RWPE2 (cell line): Measurements from ENCODE around the gene LEMD3.
"Not testable (repeated sequence)": the region's sequence is repeated elsewhere in the genome, so short reads cannot be mapped to it uniquely, and the experiment has no call there.

ENCODE experiments used
- ATAC-seq: fragments of 200-7000 bp; cut with Tn5 transposase; 3 replicates; pipeline ENCODE4 v1.9.1; 2021; ENCODE audit warnings: low read depth
- DNase-seq: peaks from one replicate; pipeline ENCODE4 v3.0.0-alpha.2; 2020; ENCODE audit warnings: low spot score
- H3K27ac ChIP-seq: fragments of 450-650 bp; 2 replicates; pipeline ENCODE4 v1.5.1; 2017; ENCODE audit warnings: mild to moderate bottlenecking; ENCODE audit not compliant: poor library complexity, severe bottlenecking
- H3K27me3 ChIP-seq: fragments of 250-450 bp; sonication (Bioruptor Pico); 2 replicates; pipeline ENCODE4 v1.5.1; 2021; ENCODE audit warnings: mild to moderate bottlenecking, moderate library complexity; ENCODE audit not compliant: insufficient read depth, poor library complexity, severe bottlenecking
- H3K36me3 ChIP-seq: fragments of 250-450 bp; sonication (Bioruptor Pico); 2 replicates; pipeline ENCODE4 v1.5.1; 2020; ENCODE audit warnings: low read depth, mild to moderate bottlenecking, moderate library complexity
- H3K4me1 ChIP-seq: fragments of 250-450 bp; sonication (Bioruptor Pico); 2 replicates; pipeline ENCODE4 v1.5.1; 2021; ENCODE audit warnings: mild to moderate bottlenecking, moderate library complexity; ENCODE audit not compliant: insufficient read depth, poor library complexity, severe bottlenecking
- H3K4me3 ChIP-seq: fragments of 250-450 bp; sonication (Bioruptor Pico); 2 replicates; pipeline ENCODE4 v1.5.1; 2021; ENCODE audit warnings: mild to moderate bottlenecking, moderate library complexity; ENCODE audit not compliant: severe bottlenecking
- H3K9me3 ChIP-seq: fragments of 250-450 bp; sonication (Bioruptor Pico); 2 replicates; pipeline ENCODE4 v1.5.1; 2021; ENCODE audit warnings: mild to moderate bottlenecking, moderate library complexity; ENCODE audit not compliant: severe bottlenecking
- CTCF ChIP-seq: fragments of 450-650 bp; IDR thresholded peaks from one replicate; pipeline ENCODE4 v1.5.1; 2017; ENCODE audit warnings: mild to moderate bottlenecking, moderate library complexity; ENCODE audit not compliant: poor library complexity, severe bottlenecking

Gene LEMD3

GRCh38 chr12:65282840-65283239, 113.5 kb downstream of the LEMD3 start:
- no peak overlapping the region for H3K4me3 ChIP-seq
- ATAC-seq (no peak), DNase-seq (no peak)
- no peaks in the 10 kb centered on the region for H3K27me3 ChIP-seq
- no peaks in the 10 kb centered on the region for H3K9me3 ChIP-seq
- peaks cover 8% of the 10 kb centered on the region for H3K4me1 ChIP-seq
- no peak overlapping the region for H3K27ac ChIP-seq
- peak; percentile 50 for TF ChIP-seq CTCF
- no peaks in the 10 kb centered on the region for H3K36me3 ChIP-seq

- H3K9me3 ChIP-seq, ATAC-seq, H3K36me3 ChIP-seq, H3K27me3 ChIP-seq, DNase-seq, H3K27ac ChIP-seq, H3K4me3 ChIP-seq, H3K4me1 ChIP-seq: not testable (repeated sequence)
Measured at GRCh38 chr12:65285532-65285931, 116.1 kb downstream of the LEMD3 start.

GRCh38 chr12:65287426-65287825, 118.0 kb downstream of the LEMD3 start:
- TF ChIP-seq CTCF, result no peak
- Histone ChIP-seq H3K27me3 (no peaks in the 10 kb centered on the region), H3K36me3 (no peaks in the 10 kb centered on the region), H3K27ac (no peak overlapping the region), H3K9me3 (no peaks in the 10 kb centered on the region), H3K4me1 (no peaks in the 10 kb centered on the region), H3K4me3 (no peak overlapping the region)
- ATAC-seq (no peak), DNase-seq (no peak)

GRCh38 chr12:65292241-65292640, 122.9 kb downstream of the LEMD3 start:
- no peak for TF ChIP-seq CTCF
- no peaks in the 10 kb centered on the region for H3K4me1 ChIP-seq
- no peak overlapping the region for H3K27ac ChIP-seq
- no peak overlapping the region for H3K4me3 ChIP-seq
- DNase-seq (no peak), ATAC-seq (no peak)
- no peaks in the 10 kb centered on the region for H3K9me3 ChIP-seq
- no peaks in the 10 kb centered on the region for H3K27me3 ChIP-seq
- H3K36me3 ChIP-seq, result no peaks in the 10 kb centered on the region

- H3K9me3 ChIP-seq, result no peaks in the 10 kb centered on the region
- H3K36me3 ChIP-seq, result no peaks in the 10 kb centered on the region
- TF ChIP-seq CTCF, result no peak
- DNase-seq (no peak), ATAC-seq (no peak)
- no peaks in the 10 kb centered on the region for H3K4me1 ChIP-seq
- no peaks in the 10 kb centered on the region for H3K27me3 ChIP-seq
- no peak overlapping the region for H3K4me3 ChIP-seq
- no peak overlapping the region for H3K27ac ChIP-seq
Measured at GRCh38 chr12:65293735-65294134, 124.4 kb downstream of the LEMD3 start.
